Liver (tissue), 9 donors: Measurements from ENCODE around the gene BORCS5. TPM values are rescaled to one million over a fixed set of nuclear protein-coding genes. Genes with fewer than 3 reads are reported as not detected.

Experiments used
- DNase-seq: peaks from one replicate; pipeline ENCODE4 v3.0.0-alpha.2; 2017; ENCODE audit warnings: low spot score
- H3K27ac ChIP-seq, 2 donors: one replicate each; pipeline ENCODE4 v1.7.0; 2013; ENCODE audit warnings: inconsistent platforms in 2 of 2, low read length in 2 of 2, control low read depth in 1 of 2, low read depth in 1 of 2, mild to moderate bottlenecking in 1 of 2
- H3K27me3 ChIP-seq, 4 donors: one replicate each; pipeline versions ENCODE4 v1.6.1 to v1.7.0; 2013; ENCODE audit warnings: low read length in 3 of 4, inconsistent platforms in 1 of 4, mild to moderate bottlenecking in 1 of 4, moderate library complexity in 1 of 4; ENCODE audit not compliant: control insufficient read depth in 4 of 4, insufficient read depth in 4 of 4
- H3K36me3 ChIP-seq, 4 donors: one replicate each; pipeline versions ENCODE4 v1.6.1 to v1.7.0; 2013; ENCODE audit warnings: low read length in 3 of 4, mild to moderate bottlenecking in 3 of 4, low read depth in 1 of 4, moderate library complexity in 1 of 4; ENCODE audit not compliant: control insufficient read depth in 4 of 4, insufficient read depth in 3 of 4
- H3K4me1 ChIP-seq, 4 donors: one replicate each; pipeline versions ENCODE4 v1.6.1 to v1.7.0; 2013; ENCODE audit warnings: low read length in 3 of 4, mild to moderate bottlenecking in 3 of 4, moderate library complexity in 1 of 4; ENCODE audit not compliant: control insufficient read depth in 4 of 4, insufficient read depth in 4 of 4
- H3K4me3 ChIP-seq, 3 donors: one replicate each; pipeline versions ENCODE4 v1.6.1 to v1.7.0; 2013; ENCODE audit warnings: low read length in 3 of 3, control low read depth in 1 of 3, low read depth in 1 of 3, mild to moderate bottlenecking in 1 of 3
- H3K9ac ChIP-seq, 2 donors: one replicate each; pipeline ENCODE4 v1.7.0; 2013; ENCODE audit warnings: low read length in 2 of 2, mild to moderate bottlenecking in 2 of 2, moderate library complexity in 2 of 2, control low read depth in 1 of 2, low read depth in 1 of 2
- H3K9me3 ChIP-seq, 4 donors: one replicate each; pipeline versions ENCODE4 v1.6.1 to v1.7.0; 2013; ENCODE audit warnings: low read length in 3 of 4; ENCODE audit not compliant: control insufficient read depth in 4 of 4
- EGR1 ChIP-seq, 2 donors: IDR thresholded peaks; 2 replicates each; pipeline ENCODE4 v1.6.1; 2016 to 2018; ENCODE audit warnings: antibody characterized with exemption in 2 of 2, low read depth in 2 of 2
- FOXA1 ChIP-seq: IDR thresholded peaks from 2 replicates; pipeline ENCODE4 v1.6.1; 2016; ENCODE audit warnings: antibody characterized with exemption
- FOXA2 ChIP-seq: IDR thresholded peaks from 2 replicates; pipeline ENCODE4 v1.6.1; 2016; ENCODE audit warnings: antibody characterized with exemption
- GABPA ChIP-seq, 2 donors: IDR thresholded peaks in 1 of 2; conservative IDR thresholded peaks in 1 of 2; 2 replicates each; pipeline ENCODE4 v1.6.1; 2016; ENCODE audit warnings: antibody characterized with exemption in 2 of 2, mild to moderate bottlenecking in 1 of 2, moderate library complexity in 1 of 2
- HNF4A ChIP-seq, 2 donors: conservative IDR thresholded peaks; 2 replicates each; pipeline ENCODE4 v1.6.1; 2016; ENCODE audit warnings: antibody characterized with exemption in 2 of 2, mild to moderate bottlenecking in 2 of 2
- HNF4G ChIP-seq: IDR thresholded peaks from 2 replicates; pipeline ENCODE4 v1.6.1; 2016; ENCODE audit warnings: antibody characterized with exemption
- JUND ChIP-seq, 2 donors: IDR thresholded peaks; 2 replicates each; pipeline ENCODE4 v1.6.1; 2016; ENCODE audit warnings: antibody characterized with exemption in 2 of 2
- NR2F2 ChIP-seq: IDR thresholded peaks from 2 replicates; pipeline ENCODE4 v1.6.1; 2016; ENCODE audit warnings: antibody characterized with exemption
- RAD21 ChIP-seq, 2 donors: IDR thresholded peaks; 2 replicates each; pipeline ENCODE4 v1.6.1; 2016; ENCODE audit warnings: antibody characterized with exemption in 2 of 2, mild to moderate bottlenecking in 2 of 2
- REST ChIP-seq: IDR thresholded peaks from 2 replicates; pipeline ENCODE4 v1.6.1; 2016; ENCODE audit warnings: antibody characterized with exemption, mild to moderate bottlenecking
- RXRA ChIP-seq, 2 donors: IDR thresholded peaks; 2 replicates each; pipeline ENCODE4 v1.6.1; 2017 to 2018; ENCODE audit warnings: antibody characterized with exemption in 2 of 2, mild to moderate bottlenecking in 1 of 2
- SP1 ChIP-seq: IDR thresholded peaks from 2 replicates; pipeline ENCODE4 v1.6.1; 2018; ENCODE audit warnings: antibody characterized with exemption, mild to moderate bottlenecking
- TAF1 ChIP-seq: conservative IDR thresholded peaks from 2 replicates; pipeline ENCODE4 v1.6.1; 2016; ENCODE audit warnings: antibody characterized with exemption, mild to moderate bottlenecking
- YY1 ChIP-seq: IDR thresholded peaks from 2 replicates; pipeline ENCODE4 v1.6.1; 2016; ENCODE audit warnings: antibody characterized with exemption, mild to moderate bottlenecking
- WGBS: extraction: QIAGEN DNeasy Blood & Tissue Kit; methylation state at CpG from one replicate; pipeline ENCODE4 v1.1.7; 2013; 5-methylcytosine and 5-hydroxymethylcytosine counted together
- polyA plus RNA-seq, 2 donors: library from polyadenylated mRNA; stranded (reverse) in 1 of 2; unstranded in 1 of 2; fragments of 200-250 nt in 1 of 2; fragments of >200 nt in 1 of 2; fragmentation: Nextera tagmentation in 1 of 2; extraction: Ambion mirVana in 1 of 2; gene quantifications; one replicate each; pipeline versions ENCODE4 v1.2.1 to v1.2.3, GENCODE V29; 2013 to 2015
- total RNA-seq, 2 donors: library from RNA; depleted of rRNA; stranded (reverse); fragments of >200 nt; gene quantifications; one replicate each; pipeline ENCODE4 v1.2.3, GENCODE V29; 2014
- TF ChIP-seq, protein P1 (sequence below): IDR thresholded peaks from 2 replicates; pipeline ENCODE4 v1.6.1; 2016; ENCODE audit warnings: antibody characterized with exemption
- TF ChIP-seq, protein P2 (sequence below): IDR thresholded peaks from 2 replicates; pipeline ENCODE4 v1.6.1; 2016; ENCODE audit warnings: antibody characterized with exemption
- TF ChIP-seq, protein P3 (sequence below): fragments of 150-350 bp; IDR thresholded peaks from 2 replicates; pipeline ENCODE4 v1.5.1; 2017; ENCODE audit warnings: improper control_type of control experiment, low read depth, low read length; ENCODE audit not compliant: missing input control
- TF ChIP-seq, protein P4 (sequence below): IDR thresholded peaks from 2 replicates; pipeline ENCODE4 v1.6.1; 2016; ENCODE audit warnings: antibody characterized with exemption
- donor health status: healthy.
- donor health status: healthy.
- donor health status: healthy.
- donor health status: healthy.
- donor health status: healthy.

BORCS5 gene
- total and polyA plus RNA-seq, 4 donors: 4.5 to 11.4 (median 8.1) TPM

DNA sequence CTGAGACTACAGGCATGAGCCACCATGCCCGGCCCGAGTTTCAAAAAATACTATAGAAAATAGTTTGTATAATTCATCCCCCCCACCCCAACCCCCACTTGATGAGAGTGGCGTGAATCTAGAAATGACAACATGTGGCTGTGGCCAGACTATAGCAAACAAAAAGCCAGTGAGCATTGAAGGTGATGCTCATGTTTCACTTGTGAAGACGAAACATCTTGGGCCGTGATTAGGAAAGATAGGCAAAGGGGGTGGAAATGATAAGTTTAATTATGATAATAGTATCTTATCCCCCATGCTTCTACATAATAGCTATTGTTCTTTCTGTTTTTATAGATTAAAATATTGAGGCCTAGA, 8.5 kb downstream of the BORCS5 start:
- DNase-seq: no peak
- Histone ChIP-seq H3K4me3 (no peak overlapping the region), H3K27me3 (no peaks in the 10 kb centered on the region), H3K4me1 (peaks cover 0 to 1% (median 0%) of the 10 kb centered on the region in 4 donors), H3K36me3 (peaks cover 0 to 6% (median 0%) of the 10 kb centered on the region in 4 donors), H3K27ac (no peak overlapping the region), H3K9me3 (no peaks in the 10 kb centered on the region), H3K9ac (no peak overlapping the region)
- TF ChIP-seq HNF4A (conservative IDR thresholded peaks at IDR 0.05) (no peak), NR2F2 (no peak), TAF1 (no peak), RAD21 (IDR thresholded peaks at IDR 0.05) (no peak), JUND (IDR thresholded peaks at IDR 0.05) (no peak), YY1 (no peak), HNF4G (no peak), EGR1 (IDR thresholded peaks at IDR 0.05; ENCODE audit: low read depth in 2 of 2) (no peak), GABPA (IDR thresholded peaks at IDR 0.05 in 1 of 2, conservative IDR thresholded peaks at IDR 0.05 in 1 of 2) (no peak), RXRA (IDR thresholded peaks at IDR 0.05) (no peak), FOXA1 (no peak), REST (no peak)
- TF ChIP-seq, protein P1, sequence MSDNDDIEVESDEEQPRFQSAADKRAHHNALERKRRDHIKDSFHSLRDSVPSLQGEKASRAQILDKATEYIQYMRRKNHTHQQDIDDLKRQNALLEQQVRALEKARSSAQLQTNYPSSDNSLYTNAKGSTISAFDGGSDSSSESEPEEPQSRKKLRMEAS: no peak
- TF ChIP-seq, protein P2, sequence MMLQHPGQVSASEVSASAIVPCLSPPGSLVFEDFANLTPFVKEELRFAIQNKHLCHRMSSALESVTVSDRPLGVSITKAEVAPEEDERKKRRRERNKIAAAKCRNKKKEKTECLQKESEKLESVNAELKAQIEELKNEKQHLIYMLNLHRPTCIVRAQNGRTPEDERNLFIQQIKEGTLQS: no peak
- TF ChIP-seq, protein P3, sequence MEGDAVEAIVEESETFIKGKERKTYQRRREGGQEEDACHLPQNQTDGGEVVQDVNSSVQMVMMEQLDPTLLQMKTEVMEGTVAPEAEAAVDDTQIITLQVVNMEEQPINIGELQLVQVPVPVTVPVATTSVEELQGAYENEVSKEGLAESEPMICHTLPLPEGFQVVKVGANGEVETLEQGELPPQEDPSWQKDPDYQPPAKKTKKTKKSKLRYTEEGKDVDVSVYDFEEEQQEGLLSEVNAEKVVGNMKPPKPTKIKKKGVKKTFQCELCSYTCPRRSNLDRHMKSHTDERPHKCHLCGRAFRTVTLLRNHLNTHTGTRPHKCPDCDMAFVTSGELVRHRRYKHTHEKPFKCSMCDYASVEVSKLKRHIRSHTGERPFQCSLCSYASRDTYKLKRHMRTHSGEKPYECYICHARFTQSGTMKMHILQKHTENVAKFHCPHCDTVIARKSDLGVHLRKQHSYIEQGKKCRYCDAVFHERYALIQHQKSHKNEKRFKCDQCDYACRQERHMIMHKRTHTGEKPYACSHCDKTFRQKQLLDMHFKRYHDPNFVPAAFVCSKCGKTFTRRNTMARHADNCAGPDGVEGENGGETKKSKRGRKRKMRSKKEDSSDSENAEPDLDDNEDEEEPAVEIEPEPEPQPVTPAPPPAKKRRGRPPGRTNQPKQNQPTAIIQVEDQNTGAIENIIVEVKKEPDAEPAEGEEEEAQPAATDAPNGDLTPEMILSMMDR: no peak
- TF ChIP-seq, protein P4, sequence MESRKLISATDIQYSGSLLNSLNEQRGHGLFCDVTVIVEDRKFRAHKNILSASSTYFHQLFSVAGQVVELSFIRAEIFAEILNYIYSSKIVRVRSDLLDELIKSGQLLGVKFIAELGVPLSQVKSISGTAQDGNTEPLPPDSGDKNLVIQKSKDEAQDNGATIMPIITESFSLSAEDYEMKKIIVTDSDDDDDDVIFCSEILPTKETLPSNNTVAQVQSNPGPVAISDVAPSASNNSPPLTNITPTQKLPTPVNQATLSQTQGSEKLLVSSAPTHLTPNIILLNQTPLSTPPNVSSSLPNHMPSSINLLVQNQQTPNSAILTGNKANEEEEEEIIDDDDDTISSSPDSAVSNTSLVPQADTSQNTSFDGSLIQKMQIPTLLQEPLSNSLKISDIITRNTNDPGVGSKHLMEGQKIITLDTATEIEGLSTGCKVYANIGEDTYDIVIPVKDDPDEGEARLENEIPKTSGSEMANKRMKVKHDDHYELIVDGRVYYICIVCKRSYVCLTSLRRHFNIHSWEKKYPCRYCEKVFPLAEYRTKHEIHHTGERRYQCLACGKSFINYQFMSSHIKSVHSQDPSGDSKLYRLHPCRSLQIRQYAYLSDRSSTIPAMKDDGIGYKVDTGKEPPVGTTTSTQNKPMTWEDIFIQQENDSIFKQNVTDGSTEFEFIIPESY: no peak
- WGBS: 91% methylated on average over 5 of the region's 5 CpGs

DNA sequence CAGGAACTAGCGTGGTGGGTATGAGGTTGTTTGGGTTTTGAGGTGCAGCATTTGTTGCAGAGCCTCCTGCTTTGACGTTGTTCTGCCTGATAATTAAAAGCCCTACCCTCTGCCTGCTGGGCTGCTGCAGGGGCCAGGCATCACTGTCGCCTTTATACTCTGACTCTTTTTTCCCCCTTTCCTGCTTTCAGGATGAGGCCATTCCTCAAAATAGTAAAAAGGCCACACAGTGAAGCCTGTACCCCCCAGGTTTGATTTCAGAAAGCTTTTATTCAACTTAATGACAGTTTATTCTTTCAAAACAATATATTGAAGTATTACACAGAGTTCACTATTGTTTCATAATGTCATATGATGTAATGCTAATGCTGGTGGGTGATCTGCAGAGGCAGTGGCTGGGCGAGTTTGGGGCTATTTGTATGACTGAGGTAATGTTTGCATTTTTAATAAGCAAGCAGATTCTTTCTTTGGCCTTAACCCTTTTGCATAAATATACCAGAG, 9.1 kb downstream of the BORCS5 start:
- H3K4me1 ChIP-seq: peaks cover 0 to 1% (median 0%) of the 10 kb centered on the region in 4 donors
- no peaks in the 10 kb centered on the region for H3K27me3 ChIP-seq
- H3K4me3 ChIP-seq: no peak overlapping the region
- TF ChIP-seq EGR1 (IDR thresholded peaks at IDR 0.05; ENCODE audit: low read depth in 2 of 2) (no peak), FOXA2 (no peak), HNF4A (conservative IDR thresholded peaks at IDR 0.05) (no peak), TAF1 (no peak), YY1 (no peak), HNF4G (no peak), SP1 (no peak), RAD21 (IDR thresholded peaks at IDR 0.05) (no peak), GABPA (IDR thresholded peaks at IDR 0.05 in 1 of 2, conservative IDR thresholded peaks at IDR 0.05 in 1 of 2) (no peak), FOXA1 (no peak), NR2F2 (no peak)
- TF ChIP-seq, protein P1: no peak
- TF ChIP-seq, protein P4: no peak
- TF ChIP-seq, protein P2: no peak
- no peaks in the 10 kb centered on the region for H3K9me3 ChIP-seq
- H3K27ac ChIP-seq: no peak overlapping the region
- no peak overlapping the region for H3K9ac ChIP-seq
- H3K36me3 ChIP-seq: peaks cover 0 to 6% (median 0%) of the 10 kb centered on the region in 4 donors
- DNase-seq: no peak
- 76% methylated on average over 4 of the region's 4 CpGs for WGBS
